ENCODE data around the gene ASXL1. TPM values are rescaled to one million over a fixed set of nuclear protein-coding genes. Genes with fewer than 3 reads are reported as not detected.

Gene ASXL1
- total RNA-seq, 2 donors from 2014 or later: 74.5 to 135 TPM

- no peaks in the 10 kb centered on the region for H3K9me3 ChIP-seq
- H3K27ac ChIP-seq: no peak overlapping the region
- H3K36me3 ChIP-seq: peaks cover 3% of the 10 kb centered on the region
- DNase-seq (ENCODE audit: low spot score): no peak
- no peaks in the 10 kb centered on the region for H3K27me3 ChIP-seq (replicated peaks; ENCODE audit: insufficient read depth)
- peaks cover 0 to 7% of the 10 kb centered on the region in 2 donors for H3K4me1 ChIP-seq (ENCODE audit: control insufficient read depth in 1 of 2, low read depth in 2 of 2)
- TF ChIP-seq, protein P1, sequence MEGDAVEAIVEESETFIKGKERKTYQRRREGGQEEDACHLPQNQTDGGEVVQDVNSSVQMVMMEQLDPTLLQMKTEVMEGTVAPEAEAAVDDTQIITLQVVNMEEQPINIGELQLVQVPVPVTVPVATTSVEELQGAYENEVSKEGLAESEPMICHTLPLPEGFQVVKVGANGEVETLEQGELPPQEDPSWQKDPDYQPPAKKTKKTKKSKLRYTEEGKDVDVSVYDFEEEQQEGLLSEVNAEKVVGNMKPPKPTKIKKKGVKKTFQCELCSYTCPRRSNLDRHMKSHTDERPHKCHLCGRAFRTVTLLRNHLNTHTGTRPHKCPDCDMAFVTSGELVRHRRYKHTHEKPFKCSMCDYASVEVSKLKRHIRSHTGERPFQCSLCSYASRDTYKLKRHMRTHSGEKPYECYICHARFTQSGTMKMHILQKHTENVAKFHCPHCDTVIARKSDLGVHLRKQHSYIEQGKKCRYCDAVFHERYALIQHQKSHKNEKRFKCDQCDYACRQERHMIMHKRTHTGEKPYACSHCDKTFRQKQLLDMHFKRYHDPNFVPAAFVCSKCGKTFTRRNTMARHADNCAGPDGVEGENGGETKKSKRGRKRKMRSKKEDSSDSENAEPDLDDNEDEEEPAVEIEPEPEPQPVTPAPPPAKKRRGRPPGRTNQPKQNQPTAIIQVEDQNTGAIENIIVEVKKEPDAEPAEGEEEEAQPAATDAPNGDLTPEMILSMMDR (IDR thresholded peaks at IDR 0.05): no peak
- ATAC-seq (ENCODE audit: insufficient number of reproducible peaks, low FRiP score, low read depth): no peak
- H3K4me3 ChIP-seq: no peak overlapping the region
Observed at GRCh38 chr20:32450484-32451061, 92.4 kb downstream of the ASXL1 start.

DNA sequence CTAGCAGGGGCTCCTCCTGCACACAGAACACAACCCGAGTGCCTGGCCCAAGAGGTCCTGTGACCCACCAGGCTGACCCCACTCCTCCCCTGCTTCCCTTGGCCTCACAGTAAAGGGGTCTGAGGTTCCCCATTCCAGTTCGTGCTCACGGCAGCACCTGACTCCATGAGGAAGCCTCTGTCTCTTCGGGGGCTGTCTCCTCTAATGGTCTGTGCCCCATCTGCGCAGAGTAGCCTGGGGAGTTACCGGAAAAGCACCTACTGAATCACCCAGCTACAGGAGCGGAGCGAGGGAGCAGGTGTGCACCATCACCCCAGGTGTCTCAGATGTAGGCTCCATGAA lies 93.2 kb downstream of the ASXL1 start:
- no peak overlapping the region for H3K27ac ChIP-seq
- H3K27me3 ChIP-seq (replicated peaks; ENCODE audit: insufficient read depth): no peaks in the 10 kb centered on the region
- DNase-seq (ENCODE audit: low spot score) (no peak), ATAC-seq (ENCODE audit: insufficient number of reproducible peaks, low FRiP score, low read depth) (no peak)
- peaks cover 0 to 7% of the 10 kb centered on the region in 2 donors for H3K4me1 ChIP-seq (ENCODE audit: control insufficient read depth in 1 of 2, low read depth in 2 of 2)
- TF ChIP-seq, protein P1 (IDR thresholded peaks at IDR 0.05): no peak
- H3K36me3 ChIP-seq: peaks cover 3% of the 10 kb centered on the region
- no peak overlapping the region for H3K4me3 ChIP-seq
- no peaks in the 10 kb centered on the region for H3K9me3 ChIP-seq

GRCh38 chr20:32451682-32452461 lies 93.7 kb downstream of the ASXL1 start:
- H3K4me1 ChIP-seq (ENCODE audit: control insufficient read depth in 1 of 2, low read depth in 2 of 2): peaks cover 0 to 11% of the 10 kb centered on the region in 2 donors
- H3K4me3 ChIP-seq: no peak overlapping the region
- DNase-seq (ENCODE audit: low spot score) (no peak), ATAC-seq (ENCODE audit: insufficient number of reproducible peaks, low FRiP score, low read depth) (no peak)
- no peaks in the 10 kb centered on the region for H3K27me3 ChIP-seq (replicated peaks; ENCODE audit: insufficient read depth)
- H3K9me3 ChIP-seq: no peaks in the 10 kb centered on the region
- H3K27ac ChIP-seq: no peak overlapping the region
- TF ChIP-seq, protein P1 (IDR thresholded peaks at IDR 0.05): no peak
- peaks cover 3% of the 10 kb centered on the region for H3K36me3 ChIP-seq

DNA sequence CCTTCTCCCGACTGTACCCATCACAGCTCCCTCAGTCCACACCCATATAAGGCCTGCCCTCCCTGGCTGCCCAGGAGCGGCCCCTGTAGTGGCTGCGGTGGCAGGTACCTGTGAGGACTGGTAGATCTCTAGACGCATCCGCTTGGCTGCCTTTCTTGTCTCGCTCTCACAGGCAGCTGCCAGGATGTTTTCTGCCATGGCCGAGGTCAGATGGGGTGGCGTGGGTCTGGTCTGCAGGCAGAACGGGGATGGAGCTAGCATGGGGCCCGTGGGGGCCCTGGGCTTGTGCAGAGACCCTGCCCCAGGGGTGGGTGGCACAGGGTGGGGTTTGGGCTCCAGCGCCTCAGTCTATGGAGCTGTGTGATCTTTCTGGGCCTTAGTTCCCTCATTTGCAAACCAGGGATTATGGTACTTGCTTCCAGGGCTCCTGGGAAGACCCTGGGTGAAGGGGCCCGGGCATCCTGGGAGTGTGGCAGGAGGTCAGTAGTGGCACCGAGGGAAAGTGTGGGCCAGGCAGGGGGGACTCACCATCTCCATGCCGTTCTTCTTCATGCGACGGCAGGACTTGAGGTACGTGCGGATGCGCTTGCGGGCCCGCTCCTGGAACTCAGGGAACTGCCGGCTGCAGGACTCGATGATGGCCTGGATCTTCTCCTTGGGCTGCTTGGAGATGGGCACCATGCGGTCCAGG lies 94.8 kb downstream of the ASXL1 start:
- TF ChIP-seq, protein P1 (IDR thresholded peaks at IDR 0.05): no peak
- no peak for ATAC-seq (ENCODE audit: insufficient number of reproducible peaks, low FRiP score, low read depth)
- no peak overlapping the region for H3K27ac ChIP-seq
- peaks cover 3% of the 10 kb centered on the region for H3K36me3 ChIP-seq
- H3K4me1 ChIP-seq (ENCODE audit: control insufficient read depth in 1 of 2, low read depth in 2 of 2): peaks cover 0 to 19% of the 10 kb centered on the region in 2 donors
- DNase-seq (ENCODE audit: low spot score): no peak
- no peak overlapping the region for H3K4me3 ChIP-seq
- no peaks in the 10 kb centered on the region for H3K9me3 ChIP-seq
- no peaks in the 10 kb centered on the region for H3K27me3 ChIP-seq (replicated peaks; ENCODE audit: insufficient read depth)

GRCh38 chr20:32453467-32454163 lies 95.5 kb downstream of the ASXL1 start:
- peaks cover 3% of the 10 kb centered on the region for H3K36me3 ChIP-seq

More at GRCh38 chr20:32453467-32454163, 95.5 kb downstream of the ASXL1 start:
- H3K27ac ChIP-seq: no peak overlapping the region
- no peak for DNase-seq (ENCODE audit: low spot score)
- no peaks in the 10 kb centered on the region for H3K27me3 ChIP-seq (replicated peaks; ENCODE audit: insufficient read depth)
- peaks cover 0 to 15% of the 10 kb centered on the region in 2 donors for H3K4me1 ChIP-seq (ENCODE audit: control insufficient read depth in 1 of 2, low read depth in 2 of 2)
- no peak overlapping the region for H3K4me3 ChIP-seq
- TF ChIP-seq, protein P1 (IDR thresholded peaks at IDR 0.05): no peak
- H3K9me3 ChIP-seq: no peaks in the 10 kb centered on the region
- ATAC-seq (ENCODE audit: insufficient number of reproducible peaks, low FRiP score, low read depth): no peak
